H1 (cell line): Measurements from ENCODE around the gene LYRM4. TPM values are rescaled to one million over a fixed set of nuclear protein-coding genes. Genes with fewer than 3 reads are reported as not detected.

Experiments used
- CTCF ChIA-PET: fragments of 300-600 bp; sonication (Branson Sonifier 250); formaldehyde crosslinking; loops from one replicate; lab custom pipeline; 2021; ENCODE audit not compliant: partially characterized antibody; lab: Charles Lee
- POLR2A ChIA-PET: fragments of 300-600 bp; sonication (Branson Sonifier 250); formaldehyde crosslinking; loops from one replicate; lab custom pipeline; 2021; ENCODE audit warnings: inconsistent platforms; ENCODE audit not compliant: partially characterized antibody; lab: Charles Lee
- DNase-seq, 2 experiments: peaks; one replicate each; pipeline versions ENCODE4 v3.0.0 to v3.0.0-alpha.2; 2010 to 2022; ENCODE audit warnings: low spot score in 2 of 2, low read depth in 1 of 2, mixed read lengths in 1 of 2
- FAIRE-seq: peaks from 2 replicates; lab custom pipeline; 2011; peaks lifted over from hg19 to GRCh38; lab: Jason Lieb, UNC
- H2AFZ ChIP-seq: 2 replicates; pipeline ENCODE4 v1.8.1; 2012; ENCODE audit warnings: low read length, inconsistent platforms
- H2AK5ac ChIP-seq: 2 replicates; pipeline ENCODE4 v1.6.1; 2013; ENCODE audit warnings: low read depth, low read length
- H2BK120ac ChIP-seq: replicated peaks from 2 replicates; pipeline ENCODE3; 2013; ENCODE audit warnings: low read depth, low read length, inconsistent platforms
- H2BK12ac ChIP-seq: 2 replicates; pipeline ENCODE4 v1.6.1; 2013; ENCODE audit warnings: low read depth, low read length
- H2BK15ac ChIP-seq: 2 replicates; pipeline ENCODE4 v1.6.1; 2013; ENCODE audit warnings: low read length
- H2BK20ac ChIP-seq: 2 replicates; pipeline ENCODE4 v1.6.1; 2013; ENCODE audit warnings: low read length
- H2BK5ac ChIP-seq: 2 replicates; pipeline ENCODE4 v1.6.1; 2013; ENCODE audit warnings: low read depth, low read length
- H3K14ac ChIP-seq: 2 replicates; pipeline ENCODE4 v1.6.1; 2013; ENCODE audit warnings: inconsistent platforms; ENCODE audit not compliant: insufficient read length
- H3K18ac ChIP-seq: 2 replicates; pipeline ENCODE4 v1.6.1; 2013; ENCODE audit warnings: low read length; ENCODE audit errors: extremely low read depth
- H3K23ac ChIP-seq: 2 replicates; pipeline ENCODE4 v1.6.1; 2013; ENCODE audit warnings: inconsistent platforms; ENCODE audit not compliant: insufficient read length
- H3K23me2 ChIP-seq: 2 replicates; pipeline ENCODE4 v1.6.1; 2013; ENCODE audit warnings: low read depth, low read length
- H3K27ac ChIP-seq: 2 replicates; pipeline ENCODE4 v1.6.1; 2011; ENCODE audit warnings: low read depth, low read length, inconsistent platforms
- H3K27me3 ChIP-seq, 4 experiments: replicated peaks in 1 of 4; 1 replicate in 1 of 4; 2 replicates in 3 of 4; pipeline versions ENCODE4 v1.6.1 to v1.8.1; 2011 to 2013; ENCODE audit warnings: low read length in 3 of 4, mild to moderate bottlenecking in 3 of 4, inconsistent platforms in 2 of 4, mixed read lengths in 2 of 4, moderate library complexity in 1 of 4; ENCODE audit not compliant: control insufficient read depth in 3 of 4, insufficient read depth in 3 of 4; ENCODE audit errors: extremely low read depth in 1 of 4
- H3K36me3 ChIP-seq, 4 experiments: 2 replicates each; pipeline versions ENCODE4 v1.6.1 to v1.8.1; 2011 to 2013; ENCODE audit warnings: mild to moderate bottlenecking in 4 of 4, low read length in 3 of 4, moderate library complexity in 2 of 4, control low read depth in 1 of 4, inconsistent platforms in 1 of 4; ENCODE audit not compliant: insufficient read depth in 4 of 4, control insufficient read depth in 2 of 4
- H3K4ac ChIP-seq: replicated peaks from 2 replicates; pipeline ENCODE3; 2013; ENCODE audit warnings: low read length, low read depth, mixed read lengths, inconsistent platforms; ENCODE audit not compliant: insufficient read length
- H3K4me1 ChIP-seq, 4 experiments: replicated peaks in 1 of 4; 1 replicate in 1 of 4; 2 replicates in 3 of 4; pipeline versions ENCODE4 v1.6.1 to v1.8.1; 2011 to 2013; ENCODE audit warnings: low read length in 3 of 4, inconsistent platforms in 2 of 4, mixed read lengths in 1 of 4; ENCODE audit not compliant: insufficient read depth in 4 of 4, control insufficient read depth in 3 of 4
- H3K4me2 ChIP-seq, 2 experiments: 2 replicates each; pipeline versions ENCODE4 v1.6.1 to v1.8.1; 2011 to 2013; ENCODE audit warnings: low read depth in 2 of 2, low read length in 2 of 2, control low read depth in 1 of 2, inconsistent platforms in 1 of 2, mild to moderate bottlenecking in 1 of 2; ENCODE audit not compliant: insufficient read depth in 1 of 2
- H3K4me3 ChIP-seq, 4 experiments: fragments of 200-600, 300-600 bp in 1 of 4; sonication (generic), shearing (Covaris generic), sonication (Bioruptor Twin) in 1 of 4; 2 replicates each; pipeline versions ENCODE4 v1.5.1 to v1.8.1; 2011 to 2016; ENCODE audit warnings: low read length in 4 of 4, low read depth in 3 of 4, control low read depth in 2 of 4, inconsistent platforms in 2 of 4, mild to moderate bottlenecking in 2 of 4, mixed read lengths in 1 of 4, moderate library complexity in 1 of 4; ENCODE audit not compliant: insufficient read depth in 2 of 4; ENCODE audit errors: extremely low read depth in 1 of 4
- H3K56ac ChIP-seq: replicated peaks from 2 replicates; pipeline ENCODE3; 2013; ENCODE audit warnings: low read depth, mild to moderate bottlenecking, mixed read lengths, low read length, inconsistent platforms; ENCODE audit not compliant: insufficient read length
- H3K79me1 ChIP-seq: 2 replicates; pipeline ENCODE4 v1.6.1; 2013; ENCODE audit warnings: low read depth, low read length, control low read depth
- H3K79me2 ChIP-seq, 2 experiments: 2 replicates each; pipeline versions ENCODE4 v1.6.1 to v1.8.1; 2012 to 2013; ENCODE audit warnings: low read length in 2 of 2, mild to moderate bottlenecking in 2 of 2, inconsistent platforms in 1 of 2; ENCODE audit not compliant: insufficient read depth in 2 of 2, control insufficient read depth in 1 of 2
- H3K9ac ChIP-seq, 4 experiments: replicated peaks in 1 of 4; 1 replicate in 1 of 4; 2 replicates in 3 of 4; pipeline versions ENCODE4 v1.6.1 to v1.8.1; 2011 to 2013; ENCODE audit warnings: low read depth in 3 of 4, low read length in 3 of 4, control low read depth in 2 of 4, mild to moderate bottlenecking in 2 of 4, moderate library complexity in 2 of 4, inconsistent platforms in 1 of 4; ENCODE audit errors: extremely low read depth in 1 of 4
- H3K9me3 ChIP-seq, 2 experiments: 2 replicates each; pipeline versions ENCODE4 v1.6.1 to v1.8.1; 2012 to 2013; ENCODE audit warnings: mild to moderate bottlenecking in 2 of 2, moderate library complexity in 2 of 2, control low read depth in 1 of 2, inconsistent platforms in 1 of 2, low read depth in 1 of 2, low read length in 1 of 2, mixed read lengths in 1 of 2; ENCODE audit not compliant: insufficient read depth in 2 of 2
- H4K20me1 ChIP-seq, 2 experiments: replicated peaks in 1 of 2; 2 replicates each; pipeline versions ENCODE3 to v1.8.1; 2011 to 2013; ENCODE audit warnings: inconsistent platforms in 2 of 2, low read length in 2 of 2, mild to moderate bottlenecking in 1 of 2; ENCODE audit not compliant: insufficient read depth in 2 of 2, control insufficient read depth in 1 of 2
- H4K5ac ChIP-seq: 2 replicates; pipeline ENCODE4 v1.6.1; 2013; ENCODE audit warnings: low read length, low read depth, mixed read lengths, inconsistent platforms; ENCODE audit not compliant: insufficient read length
- H4K8ac ChIP-seq: 2 replicates; pipeline ENCODE4 v1.8.0; 2013; ENCODE audit warnings: mild to moderate bottlenecking, moderate library complexity, low read length, inconsistent platforms; ENCODE audit not compliant: insufficient read depth; ENCODE audit errors: extremely low read depth
- H4K91ac ChIP-seq: replicated peaks from 2 replicates; pipeline ENCODE3; 2013; ENCODE audit warnings: low read length, mixed read lengths, inconsistent platforms; ENCODE audit not compliant: insufficient read length
- GABPA ChIP-seq: IDR thresholded peaks from 2 replicates; pipeline ENCODE4 v1.6.1; 2011; ENCODE audit warnings: mild to moderate bottlenecking, low read length, moderate library complexity, borderline replicate concordance; ENCODE audit not compliant: insufficient read depth
- HDAC2 ChIP-seq, 2 experiments: fragments of 300-600 bp in 1 of 2; sonication (generic) in 1 of 2; IDR thresholded peaks; 2 replicates each; pipeline ENCODE4 v1.6.1; 2011 to 2012; ENCODE audit warnings: low read depth in 2 of 2, low read length in 2 of 2, mild to moderate bottlenecking in 2 of 2, moderate library complexity in 2 of 2, borderline replicate concordance in 1 of 2, inconsistent platforms in 1 of 2
- KDM5A ChIP-seq: fragments of 200-600 bp; IDR thresholded peaks from 2 replicates; pipeline ENCODE4 v1.7.1; 2012; ENCODE audit warnings: mild to moderate bottlenecking, low read length, inconsistent platforms, mixed read lengths
- MAFK ChIP-seq: IDR thresholded peaks from 2 replicates; pipeline ENCODE4 v1.6.1; 2012; ENCODE audit warnings: low read depth, mild to moderate bottlenecking, improper control_type of control experiment, low read length
- NRF1 ChIP-seq: IDR thresholded peaks from 2 replicates; pipeline ENCODE4 v1.6.1; 2011; ENCODE audit warnings: mild to moderate bottlenecking, low read depth, low read length, improper control_type of control experiment
- RBBP5 ChIP-seq: IDR thresholded peaks from 2 replicates; pipeline ENCODE4 v1.7.1; 2012; ENCODE audit warnings: low read depth, mild to moderate bottlenecking, inconsistent platforms, low read length, moderate library complexity, borderline replicate concordance
- SAP30 ChIP-seq: fragments of 300-600 bp; sonication (generic); IDR thresholded peaks from 2 replicates; pipeline ENCODE4 v1.7.1; 2012; ENCODE audit warnings: low read length, moderate library complexity, mild to moderate bottlenecking, inconsistent platforms; ENCODE audit not compliant: insufficient read depth, insufficient replicate concordance
- TAF7 ChIP-seq: optimal IDR thresholded peaks from 2 replicates; pipeline ENCODE3; 2011; ENCODE audit warnings: low read depth, mild to moderate bottlenecking, inconsistent platforms, low read length, moderate library complexity, borderline replicate concordance
- ZNF274 ChIP-seq: IDR thresholded peaks from 2 replicates; pipeline ENCODE4 v1.7.0; 2012; ENCODE audit warnings: low read length, borderline replicate concordance; ENCODE audit errors: extremely low read depth
- WGBS, 2 experiments: shearing (Covaris generic) in 1 of 2; methylation state at CpG; one replicate each; pipeline versions ENCODE4 v1.1.6 to v1.1.7; 2013 to 2015; ENCODE audit warnings: low lambda C conversion rate in 2 of 2, mixed read lengths in 2 of 2, inconsistent platforms in 1 of 2, low coverage in 1 of 2, missing lambda C conversion rate in 1 of 2; ENCODE audit not compliant: insufficient replicate concordance in 2 of 2, insufficient coverage in 1 of 2, insufficient read length in 1 of 2; ENCODE audit errors: extremely low coverage in 1 of 2, missing lambda C conversion rate in 1 of 2; 5-methylcytosine and 5-hydroxymethylcytosine counted together
- polyA plus RNA-seq, 7 experiments: library from polyadenylated mRNA; depleted of rRNA in 3 of 7; stranded (reverse) in 5 of 7; unstranded in 2 of 7; fragments of >200 nt in 5 of 7; fragments of 200-250 nt in 2 of 7; gene quantifications; 1 replicate in 5 of 7; 2 replicates in 1 of 7; 4 replicates in 1 of 7; pipeline versions ENCODE4 v1.2.1 to v1.2.3, GENCODE V29; 2011 to 2013; ENCODE audit warnings: missing spikeins in 2 of 7, mixed read lengths in 2 of 7
- total RNA-seq: library from RNA; stranded (reverse); fragmentation: NEBNext Ultra II Directional; extraction: Animal tissue kit (Norgen Biotek cat#: 25700); gene quantifications from 2 replicates; pipeline ENCODE4 v1.2.1, GENCODE V29; 2021

The LYRM4 gene
- total and polyA plus RNA-seq, 2 of the 8 experiments (the other 6 are each of a cell fraction or from before 2014, with no cell fraction given): 56.6 to 62.8 TPM

- no peak overlapping the region for H3K4me3 ChIP-seq
- peaks cover 16 to 37% (median 34%) of the 10 kb centered on the region in 4 experiments for H3K27me3 ChIP-seq
- no peaks in the 10 kb centered on the region for H3K9me3 ChIP-seq
- H3K27ac ChIP-seq: no peak overlapping the region
- no peak overlapping the region for H3K23ac ChIP-seq
- H2BK120ac ChIP-seq: no peak overlapping the region
- H2AK5ac ChIP-seq: no peak overlapping the region
- no peak overlapping the region for H3K14ac ChIP-seq
- H2AFZ ChIP-seq: no peak overlapping the region
- peaks cover 9% of the 10 kb centered on the region; the same call in 1 of the 2 replicates for H3K23me2 ChIP-seq
- H2BK20ac ChIP-seq: no peak overlapping the region
- FAIRE-seq (no peak), DNase-seq (no peak)
- H3K4ac ChIP-seq: no peak overlapping the region
- H3K36me3 ChIP-seq: no peaks in the 10 kb centered on the region
- no peak overlapping the region for H2BK5ac ChIP-seq
- H3K79me2 ChIP-seq: no peaks in the 10 kb centered on the region
- H2BK15ac ChIP-seq: no peak overlapping the region
- peaks cover 0 to 4% of the 10 kb centered on the region in 2 experiments for H4K20me1 ChIP-seq
- peaks cover 0 to 8% (median 2%) of the 10 kb centered on the region in 4 experiments; a peak in 3 of 7 replicates for H3K4me1 ChIP-seq
- no peak overlapping the region for H4K5ac ChIP-seq
- ChIA-PET CTCF (interaction anchor here (1.1 to 1.5 kb wide), 2 partner anchors 50 to 63 kb away, joined by 3 read pairs; no protein-coding TSS in a partner anchor), POLR2A (no interaction called here)
- 82% methylated on average over 3 of the region's 3 CpGs; no CpG with 5 or more reads in 1 of the 2 experiments for WGBS, 2 experiments
- H4K8ac ChIP-seq: no peak overlapping the region
- H3K9ac ChIP-seq: no peak overlapping the region
- H2BK12ac ChIP-seq: no peak overlapping the region
- H3K4me2 ChIP-seq: no peak overlapping the region
- no peak for TF ChIP-seq ZNF274
- no peak for TF ChIP-seq TAF7
- no peak for TF ChIP-seq HDAC2 (IDR thresholded peaks at IDR 0.05; ENCODE audit: borderline replicate concordance in 1 of 2, low read depth in 2 of 2, low read length in 2 of 2)
- TF ChIP-seq NRF1: no peak
- no peak for TF ChIP-seq MAFK
- no peak for TF ChIP-seq KDM5A
- no peak for TF ChIP-seq GABPA
- no peak for TF ChIP-seq SAP30
- no peak for TF ChIP-seq RBBP5
- TF ChIP-seq, all 59 proteins: peak for 0
- H4K91ac ChIP-seq: no peak overlapping the region
- no peaks in the 10 kb centered on the region; the same call in 1 of the 2 replicates for H3K79me1 ChIP-seq
- H3K18ac ChIP-seq: no peak overlapping the region
- H3K56ac ChIP-seq: no peak overlapping the region
These were observed 180.2 kb downstream of the LYRM4 start for GRCh38 chr6:5080574-5080973.
